Umbilical cord (tissue), 2 donors: ENCODE data around the gene PCDHA8. TPM values are rescaled to one million over a fixed set of nuclear protein-coding genes. Genes with fewer than 3 reads are reported as not detected.
"Not testable (repeated sequence)": the region's sequence is repeated elsewhere in the genome, so short reads cannot be mapped to it uniquely, and the experiment has no call there.

Source experiments
- DNase-seq: peaks from one replicate; pipeline ENCODE4 v3.0.0-alpha.2; 2015; ENCODE audit warnings: low spot score
- total RNA-seq: library from RNA; depleted of rRNA; stranded (reverse); fragments of >200 nt; gene quantifications from one replicate; pipeline ENCODE4 v1.2.3, GENCODE V29; 2014; ENCODE audit warnings: low replicate concordance; ENCODE audit not compliant: insufficient read depth

PCDHA8 gene
- total RNA-seq, 1 donor from 2014 or later: 6.0 TPM

GRCh38 chr5:140827704-140828361 is 13.2 kb upstream of the PCDHA8 start, which contains the start of gene PCDHA6:
Gene PCDHA6, plus strand, starts transcription at chr5:140827960. Its CDS starts 132 bp downstream, at chr5:140828092.
- DNase-seq: no peak

- DNase-seq: no peak
These were observed 12.6 kb upstream of the PCDHA8 start for GRCh38 chr5:140828362-140828737.

- DNase-seq: not testable (repeated sequence)
These were observed 11.2 kb upstream of the PCDHA8 start for GRCh38 chr5:140829511-140830501.

- DNase-seq: no peak
These were observed 7.0 kb upstream of the PCDHA8 start, which contains the start of gene PCDHA7 for GRCh38 chr5:140833993-140834392. Gene PCDHA7, plus strand, starts transcription at chr5:140834269. Its CDS starts 115 bp downstream, at chr5:140834384.

GRCh38 chr5:140834439-140835008 is 6.5 kb upstream of the PCDHA8 start:
- DNase-seq: not testable (repeated sequence)

GRCh38 chr5:140835622-140836510 is 5.1 kb upstream of the PCDHA8 start:
- DNase-seq: no peak

- DNase-seq: no peak
These were observed 2.1 kb downstream of the PCDHA8 start for GRCh38 chr5:140842798-140843733.

- DNase-seq: not testable (repeated sequence)
These were observed 7.4 kb downstream of the PCDHA8 start, which contains the start of gene PCDHA9 for GRCh38 chr5:140848139-140849102. Gene PCDHA9, plus strand, starts transcription at chr5:140848382. Its CDS starts 114 bp downstream, at chr5:140848496.

GRCh38 chr5:140849831-140850634 is 9.0 kb downstream of the PCDHA8 start:
- not testable (repeated sequence) for DNase-seq

GRCh38 chr5:140855772-140856674 is 15.0 kb downstream of the PCDHA8 start, which contains the start of gene PCDHA10:
Gene PCDHA10, plus strand, starts transcription at chr5:140855897. Its CDS starts 152 bp downstream, at chr5:140856049.
- no peak for DNase-seq

GRCh38 chr5:140857177-140857986 is 16.4 kb downstream of the PCDHA8 start:
- no peak for DNase-seq

- no peak for DNase-seq
These were observed 16.9 kb downstream of the PCDHA8 start for GRCh38 chr5:140857987-140858240.

GRCh38 chr5:140862441-140863295 is 21.7 kb downstream of the PCDHA8 start:
- DNase-seq: no peak

- DNase-seq: no peak
These were observed 28.0 kb downstream of the PCDHA8 start, which contains the start of gene PCDHA11 for GRCh38 chr5:140868721-140869554. Gene PCDHA11, plus strand, starts transcription at chr5:140868957. Its CDS starts 147 bp downstream, at chr5:140869104.
